PC-3 (cell line): ENCODE measurements around the gene SEL1L.

Experiments
- CTCF ChIP-seq: fragments of 300-600 bp; sonication (generic); conservative IDR thresholded peaks from 2 replicates; pipeline ENCODE4 v1.5.1; 2017; ENCODE audit warnings: antibody characterized with exemption, low read depth, mild to moderate bottlenecking, low read length
- EZH2 ChIP-seq: fragments of 300-600 bp; sonication (generic); IDR thresholded peaks from one replicate; pipeline ENCODE4 v1.6.1; 2017; ENCODE audit warnings: antibody characterized with exemption, mild to moderate bottlenecking, low read length; ENCODE audit not compliant: unreplicated experiment
- EZH2phosphoT487 ChIP-seq: fragments of 300-600 bp; sonication (generic); IDR thresholded peaks from 2 replicates; pipeline ENCODE4 v1.6.1; 2018; ENCODE audit warnings: mild to moderate bottlenecking, antibody characterized with exemption, low read length, borderline replicate concordance

- TF ChIP-seq CTCF (no peak), EZH2phosphoT487 (no peak), EZH2 (no peak)
Observed at GRCh38 chr14:81427348-81428058, 106.2 kb downstream of the SEL1L start.
